DOHH2 (cell line): Measurements from ENCODE around the gene SUPT5H.

Source experiments
- H3F3A ChIP-seq: fragments of 200-600 bp; sonication (generic), shearing (Covaris generic); 2 replicates; pipeline ENCODE4 v1.6.0; 2016; ENCODE audit warnings: antibody characterized with exemption, mild to moderate bottlenecking; ENCODE audit not compliant: control insufficient read depth, insufficient read depth
- H3K27ac ChIP-seq: fragments of 200-600 bp; sonication (generic); 2 replicates; pipeline ENCODE4 v1.5.1; 2014; ENCODE audit warnings: low read depth, mild to moderate bottlenecking, low read length, moderate library complexity
- H3K27me3 ChIP-seq: fragments of 200-600 bp; sonication (generic); 2 replicates; pipeline ENCODE4 v1.6.1; 2014; ENCODE audit warnings: mild to moderate bottlenecking, low read length, mixed read lengths; ENCODE audit not compliant: control insufficient read depth
- H3K36me3 ChIP-seq: fragments of 200-600 bp; sonication (generic); 2 replicates; pipeline ENCODE4 v1.6.1; 2014; ENCODE audit warnings: mild to moderate bottlenecking, low read length, moderate library complexity, mixed read lengths; ENCODE audit not compliant: control insufficient read depth
- H3K4me1 ChIP-seq: fragments of 200-600 bp; sonication (generic); 2 replicates; pipeline ENCODE4 v1.6.1; 2014; ENCODE audit warnings: mild to moderate bottlenecking, low read length, mixed read lengths; ENCODE audit not compliant: control insufficient read depth
- H3K4me2 ChIP-seq: fragments of 200-600 bp; sonication (generic); 2 replicates; pipeline ENCODE4 v1.6.0; 2014; ENCODE audit warnings: mild to moderate bottlenecking, low read length, moderate library complexity
- H3K4me3 ChIP-seq: fragments of 200-600 bp; sonication (generic); 2 replicates; pipeline ENCODE4 v1.5.1; 2014; ENCODE audit warnings: mild to moderate bottlenecking, low read length, mixed read lengths
- H3K79me2 ChIP-seq: fragments of 200-600 bp; sonication (generic); 2 replicates; pipeline ENCODE4 v1.6.1; 2014; ENCODE audit warnings: mild to moderate bottlenecking, low read length, mixed read lengths; ENCODE audit not compliant: control insufficient read depth
- H3K9me2 ChIP-seq: fragments of 200-600 bp; sonication (generic); replicated peaks from 2 replicates; pipeline ENCODE4 v1.6.1; 2014; ENCODE audit warnings: mild to moderate bottlenecking, low read length, mixed read lengths; ENCODE audit not compliant: control insufficient read depth
- H3K9me3 ChIP-seq: fragments of 200-600 bp; sonication (generic); 2 replicates; pipeline ENCODE4 v1.6.1; 2014; ENCODE audit warnings: antibody characterized with exemption, low read length, mixed read lengths; ENCODE audit not compliant: control insufficient read depth, insufficient read depth
- H4K20me1 ChIP-seq: fragments of 200-600 bp; sonication (generic); 2 replicates; pipeline ENCODE4 v1.6.0; 2014; ENCODE audit warnings: low read depth, mild to moderate bottlenecking, antibody characterized with exemption, low read length, moderate library complexity; ENCODE audit not compliant: control insufficient read depth, insufficient read depth
- CTCF ChIP-seq: fragments of 200-600 bp; sonication (generic); IDR thresholded peaks from one replicate; pipeline ENCODE4 v1.5.1; 2014; ENCODE audit warnings: antibody characterized with exemption, mild to moderate bottlenecking, low read depth, low read length; ENCODE audit not compliant: poor library complexity, severe bottlenecking
- EZH2phosphoT487 ChIP-seq: fragments of 200-600 bp; sonication (generic); IDR thresholded peaks from 2 replicates; pipeline ENCODE4 v1.6.1; 2017; ENCODE audit warnings: borderline replicate concordance, mild to moderate bottlenecking, antibody characterized with exemption, low read length, moderate library complexity, mixed read lengths

Gene SUPT5H

GRCh38 chr19:39465956-39466747 lies 20.8 kb downstream of the SUPT5H start:
- no peaks in the 10 kb centered on the region; the same call in 1 of the 2 replicates for H3K79me2 ChIP-seq
- no peaks in the 10 kb centered on the region for H3K4me1 ChIP-seq
- no peaks in the 10 kb centered on the region for H4K20me1 ChIP-seq
- no peaks in the 10 kb centered on the region for H3F3A ChIP-seq
- H3K27me3 ChIP-seq, result no peaks in the 10 kb centered on the region
- no peaks in the 10 kb centered on the region for H3K9me2 ChIP-seq
- H3K4me2 ChIP-seq, result no peak overlapping the region
- H3K36me3 ChIP-seq, result peaks cover 76% of the 10 kb centered on the region
- no peak overlapping the region for H3K27ac ChIP-seq
- TF ChIP-seq CTCF (no peak), EZH2phosphoT487 (no peak)
- H3K4me3 ChIP-seq, result no peak overlapping the region
- H3K9me3 ChIP-seq, result no peaks in the 10 kb centered on the region

GRCh38 chr19:39467941-39468340 lies 22.6 kb downstream of the SUPT5H start:
- H3K9me2 ChIP-seq, result no peaks in the 10 kb centered on the region
- no peaks in the 10 kb centered on the region for H3F3A ChIP-seq
- H3K4me2 ChIP-seq, result no peak overlapping the region
- H3K4me3 ChIP-seq, result no peak overlapping the region
- H3K9me3 ChIP-seq, result no peaks in the 10 kb centered on the region
- TF ChIP-seq EZH2phosphoT487 (no peak), CTCF (no peak)
- H3K27me3 ChIP-seq, result no peaks in the 10 kb centered on the region
- no peaks in the 10 kb centered on the region for H4K20me1 ChIP-seq
- H3K27ac ChIP-seq, result no peak overlapping the region
- peaks cover 85% of the 10 kb centered on the region for H3K36me3 ChIP-seq
- no peaks in the 10 kb centered on the region for H3K4me1 ChIP-seq
- H3K79me2 ChIP-seq, result no peaks in the 10 kb centered on the region; the same call in 1 of the 2 replicates

GRCh38 chr19:39469036-39469435 lies 23.7 kb downstream of the SUPT5H start:
- H3K4me3 ChIP-seq, result no peak overlapping the region
- H3F3A ChIP-seq, result no peaks in the 10 kb centered on the region
- no peaks in the 10 kb centered on the region for H3K9me3 ChIP-seq
- H3K4me1 ChIP-seq, result no peaks in the 10 kb centered on the region
- peaks cover 91% of the 10 kb centered on the region for H3K36me3 ChIP-seq
- H3K27me3 ChIP-seq, result no peaks in the 10 kb centered on the region
- H3K79me2 ChIP-seq, result no peaks in the 10 kb centered on the region; the same call in 1 of the 2 replicates
- H3K27ac ChIP-seq, result no peak overlapping the region
- no peaks in the 10 kb centered on the region for H3K9me2 ChIP-seq
- H3K4me2 ChIP-seq, result no peak overlapping the region
- H4K20me1 ChIP-seq, result no peaks in the 10 kb centered on the region
- no peak for TF ChIP-seq EZH2phosphoT487

- Histone ChIP-seq H3K4me3 (no peak overlapping the region), H3K79me2 (no peaks in the 10 kb centered on the region; the same call in 1 of the 2 replicates), H3K4me1 (no peaks in the 10 kb centered on the region), H3K9me3 (no peaks in the 10 kb centered on the region), H3K9me2 (no peaks in the 10 kb centered on the region), H3K4me2 (no peak overlapping the region), H3F3A (no peaks in the 10 kb centered on the region), H3K36me3 (peaks cover 93% of the 10 kb centered on the region), H3K27ac (no peak overlapping the region), H3K27me3 (no peaks in the 10 kb centered on the region), H4K20me1 (no peaks in the 10 kb centered on the region)
- no peak for TF ChIP-seq CTCF
- no peak for TF ChIP-seq EZH2phosphoT487
These were observed 24.2 kb downstream of the SUPT5H start for GRCh38 chr19:39469567-39469966.
